Fibroblast of lung (primary cell): Measurements from ENCODE around the gene GSTT4.

ENCODE experiments used
- EZH2 ChIP-seq: IDR thresholded peaks from 2 replicates; pipeline ENCODE4 v1.5.1; 2012; ENCODE audit warnings: low read length, control low read depth, mild to moderate bottlenecking; ENCODE audit errors: missing control alignments
- TF ChIP-seq, protein P1 (sequence below), 2 donors: IDR thresholded peaks in 1 of 2; conservative IDR thresholded peaks in 1 of 2; 1 replicate in 1 of 2; 2 replicates in 1 of 2; pipeline ENCODE4 v1.5.1; 2011 to 2012; ENCODE audit warnings: low read length in 2 of 2, control low read depth in 1 of 2, inconsistent platforms in 1 of 2, low read depth in 1 of 2, mild to moderate bottlenecking in 1 of 2

DNA sequence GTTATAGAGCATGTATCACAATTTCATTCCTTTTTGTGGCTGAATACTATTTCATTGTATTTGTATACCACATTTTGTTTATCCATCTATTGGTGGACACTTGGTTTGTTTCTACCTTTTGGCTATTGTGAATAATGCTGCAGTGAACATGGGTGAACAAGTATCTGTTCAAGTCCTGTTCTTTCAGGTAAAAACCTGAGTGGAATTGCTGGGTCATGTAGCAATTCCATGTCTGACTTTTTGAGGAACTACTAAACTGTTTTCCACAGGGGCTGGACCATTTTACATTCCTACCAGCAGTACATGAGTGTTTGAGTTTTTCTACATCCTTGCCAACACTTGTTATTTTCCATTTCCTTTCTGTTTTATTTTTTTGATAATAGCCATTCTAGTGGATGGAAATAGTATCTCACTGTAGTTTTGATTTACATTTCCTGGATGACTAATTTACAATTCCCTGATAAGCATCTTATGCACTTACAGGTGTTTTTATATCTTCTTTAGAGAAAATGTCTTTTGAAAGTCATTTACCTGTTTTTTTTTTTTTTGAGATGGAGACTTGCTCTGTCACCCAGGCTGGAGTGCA, 18.0 kb upstream of the GSTT4 start:
- TF ChIP-seq, protein P1, sequence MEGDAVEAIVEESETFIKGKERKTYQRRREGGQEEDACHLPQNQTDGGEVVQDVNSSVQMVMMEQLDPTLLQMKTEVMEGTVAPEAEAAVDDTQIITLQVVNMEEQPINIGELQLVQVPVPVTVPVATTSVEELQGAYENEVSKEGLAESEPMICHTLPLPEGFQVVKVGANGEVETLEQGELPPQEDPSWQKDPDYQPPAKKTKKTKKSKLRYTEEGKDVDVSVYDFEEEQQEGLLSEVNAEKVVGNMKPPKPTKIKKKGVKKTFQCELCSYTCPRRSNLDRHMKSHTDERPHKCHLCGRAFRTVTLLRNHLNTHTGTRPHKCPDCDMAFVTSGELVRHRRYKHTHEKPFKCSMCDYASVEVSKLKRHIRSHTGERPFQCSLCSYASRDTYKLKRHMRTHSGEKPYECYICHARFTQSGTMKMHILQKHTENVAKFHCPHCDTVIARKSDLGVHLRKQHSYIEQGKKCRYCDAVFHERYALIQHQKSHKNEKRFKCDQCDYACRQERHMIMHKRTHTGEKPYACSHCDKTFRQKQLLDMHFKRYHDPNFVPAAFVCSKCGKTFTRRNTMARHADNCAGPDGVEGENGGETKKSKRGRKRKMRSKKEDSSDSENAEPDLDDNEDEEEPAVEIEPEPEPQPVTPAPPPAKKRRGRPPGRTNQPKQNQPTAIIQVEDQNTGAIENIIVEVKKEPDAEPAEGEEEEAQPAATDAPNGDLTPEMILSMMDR (conservative IDR thresholded peaks at IDR 0.05 in 1 of 2, IDR thresholded peaks at IDR 0.05 in 1 of 2; ENCODE audit: low read depth in 1 of 2, low read length in 2 of 2): no peak
- no peak for TF ChIP-seq EZH2
